HG03066 (cell line): ENCODE data around the gene ATG4D.
A peak's percentile ranks its signal among the peaks of the same experiment; 100 is the strongest.
"Not testable (repeated sequence)": the region's sequence is repeated elsewhere in the genome, so short reads cannot be mapped to it uniquely, and the experiment has no call there.

Source experiments
- ATAC-seq: cut with Tn5 transposase; IDR thresholded peaks from one replicate; pipeline ENCODE4 v1.9.1; 2021; ENCODE audit warnings: low read depth; ENCODE audit not compliant: unreplicated experiment

ATG4D gene

GRCh38 chr19:10550336-10550735 is 6.6 kb downstream of the ATG4D start:
- ATAC-seq, result no peak

GRCh38 chr19:10551006-10551405 is 7.3 kb downstream of the ATG4D start:
- not testable (repeated sequence) for ATAC-seq

DNA sequence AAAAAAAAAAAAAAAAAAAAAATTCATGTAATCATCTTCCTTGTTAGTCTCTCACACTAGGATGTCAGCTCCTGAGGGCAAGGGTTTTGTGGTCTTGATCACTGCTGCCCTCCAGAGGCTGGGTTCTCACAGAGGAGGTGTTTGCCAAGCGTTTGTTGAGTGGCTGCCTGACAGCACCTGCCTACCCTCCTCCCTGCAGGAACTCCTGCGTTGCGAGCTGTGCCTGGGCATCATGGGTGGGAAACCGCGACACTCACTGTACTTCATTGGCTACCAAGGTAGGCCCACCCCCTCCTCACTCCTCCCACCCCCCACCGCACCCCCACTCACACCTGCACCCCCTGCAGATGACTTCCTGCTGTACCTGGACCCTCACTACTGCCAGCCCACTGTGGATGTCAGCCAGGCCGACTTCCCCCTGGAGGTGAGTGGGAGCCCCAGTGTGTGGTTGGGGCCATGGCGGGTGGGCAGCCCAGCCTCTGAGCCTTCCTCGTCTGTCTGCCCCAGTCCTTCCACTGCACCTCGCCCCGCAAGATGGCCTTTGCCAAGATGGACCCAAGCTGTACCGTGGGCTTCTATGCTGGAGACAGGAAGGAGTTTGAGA is 8.1 kb downstream of the ATG4D start:
- no peak for ATAC-seq

- ATAC-seq, result no peak
Measured at GRCh38 chr19:10552510-10553053, 8.9 kb downstream of the ATG4D start.

GRCh38 chr19:10553087-10553667 is 9.5 kb downstream of the ATG4D start:
- ATAC-seq, result no peak

DNA sequence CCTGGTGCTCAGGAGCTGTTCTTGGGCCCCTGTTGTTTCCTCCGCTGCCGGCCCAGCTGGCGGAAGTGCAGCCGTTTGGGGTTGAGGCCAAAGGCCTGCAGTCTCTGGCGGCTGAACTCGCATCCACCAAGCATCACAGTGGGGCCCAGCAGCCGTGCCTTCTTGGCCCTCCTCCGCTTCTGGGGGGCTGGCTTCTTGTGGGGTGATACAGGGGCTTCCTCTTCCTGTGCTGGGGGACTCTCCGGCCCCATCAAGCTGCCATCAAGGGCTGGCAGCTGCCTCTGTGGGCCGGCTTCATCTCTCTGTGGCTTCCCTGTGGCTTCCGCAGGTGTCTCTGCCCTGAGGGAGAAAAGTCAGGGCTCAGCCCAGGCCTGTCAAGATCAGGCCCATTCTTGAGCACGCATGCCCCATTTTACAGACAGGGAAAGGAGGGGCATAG is 10.3 kb downstream of the ATG4D start:
- no peak for ATAC-seq

DNA sequence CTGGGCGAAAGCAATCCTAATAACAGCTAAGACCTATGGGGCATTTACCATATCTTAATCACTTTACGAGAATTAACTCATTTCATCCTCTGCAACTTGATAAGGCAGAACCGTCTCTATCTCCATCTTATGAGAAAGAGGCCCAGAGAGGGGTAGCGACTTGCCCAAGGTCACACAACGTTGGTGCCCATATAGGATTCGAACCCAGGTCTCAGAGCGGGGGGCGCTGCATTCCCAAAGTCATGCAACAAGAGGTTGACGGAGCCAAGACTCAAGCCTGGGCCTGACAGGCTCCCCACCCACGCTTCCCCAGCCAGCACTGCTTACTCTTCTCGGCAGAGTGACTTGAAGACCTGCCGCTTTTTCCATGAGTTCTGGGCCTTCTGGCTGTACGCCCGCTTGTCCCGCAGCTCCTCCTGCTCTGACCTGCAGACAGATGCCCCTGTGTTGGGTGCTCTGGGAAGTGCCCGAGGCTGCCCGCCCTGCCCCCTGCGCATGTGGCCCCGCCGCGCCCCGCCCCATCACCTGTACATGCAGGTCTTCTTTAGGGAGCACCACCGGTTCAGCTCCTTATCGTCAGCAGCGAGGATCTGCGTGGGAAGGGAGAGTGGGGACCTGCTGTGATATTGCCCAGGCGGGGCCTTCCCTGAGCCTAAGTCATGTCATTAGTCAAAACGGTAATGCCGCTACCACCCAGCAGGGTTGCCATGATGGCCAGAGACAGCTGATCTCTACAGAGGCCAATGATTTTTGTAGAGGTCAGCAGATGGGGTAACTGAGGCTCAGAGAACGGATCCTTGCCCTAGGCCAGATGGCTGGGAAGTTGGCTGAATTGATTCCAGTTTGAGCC is 11.3 kb downstream of the ATG4D start:
- ATAC-seq, result no peak

GRCh38 chr19:10555610-10555973 is 11.9 kb downstream of the ATG4D start:
- no peak for ATAC-seq

DNA sequence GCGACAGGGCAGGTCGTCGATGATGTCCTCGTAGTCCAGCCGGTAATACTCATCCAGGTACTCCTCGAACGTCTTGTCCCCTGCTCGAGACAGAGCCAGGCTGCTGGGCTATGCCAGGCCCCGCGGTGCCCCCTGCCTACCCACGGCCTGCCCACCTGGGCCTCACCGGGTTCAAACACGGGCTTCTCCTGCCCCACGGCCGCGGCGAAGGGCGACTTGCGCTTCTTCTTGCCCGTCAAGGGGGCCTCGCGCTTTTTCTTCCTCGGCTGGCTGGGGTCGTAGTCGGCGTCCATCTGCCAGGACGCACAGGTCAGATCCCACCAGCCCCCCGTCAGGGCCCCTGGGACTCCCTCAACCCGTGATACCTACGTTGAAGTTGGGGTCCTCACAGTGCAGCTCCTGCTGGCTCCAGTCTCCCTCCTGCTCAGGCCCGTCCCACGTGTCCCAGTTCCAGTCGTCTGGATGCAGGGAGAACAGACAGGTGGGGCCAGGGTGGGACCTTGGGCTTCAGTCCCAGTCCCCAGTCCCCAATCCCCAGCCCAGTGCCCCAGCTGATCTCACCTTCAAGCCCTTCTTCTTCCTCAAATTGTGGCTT is 14.0 kb downstream of the ATG4D start:
- no peak for ATAC-seq

DNA sequence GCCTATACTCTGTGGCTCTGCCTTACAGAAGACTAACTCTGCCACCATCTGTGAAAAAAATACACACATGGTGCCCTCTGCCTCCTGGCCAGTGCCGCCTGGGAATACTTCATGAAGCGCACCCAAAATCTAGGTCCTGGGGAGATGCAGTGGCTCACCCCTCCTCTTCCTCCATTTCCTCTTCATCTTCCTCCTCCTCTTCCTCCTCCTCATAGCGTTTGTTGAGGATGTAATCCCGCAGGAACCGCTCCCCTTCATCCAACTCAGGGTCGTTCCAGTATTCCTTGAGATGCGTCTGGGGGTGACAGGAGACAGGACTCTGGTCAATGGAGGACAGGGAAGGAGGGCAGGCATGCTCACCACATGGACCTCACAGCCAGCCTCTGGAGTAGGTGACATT is 16.4 kb downstream of the ATG4D start:
- ATAC-seq, result no peak

DNA sequence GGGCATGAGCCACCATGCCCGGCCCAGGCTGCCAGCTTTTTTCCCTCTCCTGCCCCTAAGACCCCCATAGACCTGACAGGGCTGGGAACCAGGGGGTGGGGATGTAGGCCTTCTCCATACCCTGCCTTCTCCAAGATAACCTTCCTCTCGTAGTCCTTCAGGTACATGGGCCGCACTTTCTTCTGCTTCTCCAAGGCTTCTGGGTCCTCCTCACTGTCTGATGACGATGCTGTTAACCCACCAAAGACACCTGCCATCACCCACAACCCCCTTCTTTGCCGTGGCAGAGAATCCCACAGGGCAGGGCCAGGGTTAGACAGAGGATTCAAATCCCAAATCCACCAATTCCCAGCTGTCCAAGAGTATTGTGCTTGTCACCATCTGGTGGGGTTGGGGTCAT is 18.9 kb downstream of the ATG4D start:
- no peak for ATAC-seq

DNA sequence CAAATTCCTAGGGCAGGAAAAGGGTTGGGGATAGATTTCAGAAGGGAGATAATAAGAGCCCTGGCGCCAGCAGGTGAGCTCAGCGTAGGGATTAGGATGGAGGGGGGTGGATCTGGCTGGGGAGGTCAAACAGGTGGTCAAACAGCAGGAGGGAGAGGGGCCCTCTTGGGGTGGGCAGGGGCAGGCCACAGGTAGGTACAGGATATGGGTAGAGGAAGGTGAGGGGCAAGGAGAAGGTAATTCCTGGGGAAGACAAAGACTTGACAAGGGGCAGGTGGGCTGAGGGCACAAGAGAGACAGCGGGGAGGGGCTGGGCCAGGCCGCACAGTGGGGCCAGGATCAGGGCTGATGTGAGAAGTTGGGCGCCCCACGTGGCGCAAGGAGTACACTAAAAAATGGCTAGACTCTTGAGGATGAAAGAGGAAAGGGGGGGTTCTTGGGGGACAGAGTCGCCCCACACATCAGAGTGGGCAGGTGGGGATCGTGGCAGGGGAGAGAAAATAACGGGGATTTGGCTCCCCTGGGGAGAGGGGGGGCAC is 21.4 kb downstream of the ATG4D start:
- no peak for ATAC-seq

GRCh38 chr19:10565567-10566407 is 22.1 kb downstream of the ATG4D start, which contains the start of gene KRI1:
Gene KRI1, minus strand, starts transcription at chr19:10566010. Its CDS starts 11 bp downstream, at chr19:10565999.
- peak; percentile 40 for ATAC-seq

- no peak for ATAC-seq
Measured at GRCh38 chr19:10566408-10566657, 22.6 kb downstream of the ATG4D start.

GRCh38 chr19:10566658-10567410 is 23.1 kb downstream of the ATG4D start:
- ATAC-seq, result no peak

GRCh38 chr19:10567656-10568055 is 24.0 kb downstream of the ATG4D start:
- no peak for ATAC-seq

DNA sequence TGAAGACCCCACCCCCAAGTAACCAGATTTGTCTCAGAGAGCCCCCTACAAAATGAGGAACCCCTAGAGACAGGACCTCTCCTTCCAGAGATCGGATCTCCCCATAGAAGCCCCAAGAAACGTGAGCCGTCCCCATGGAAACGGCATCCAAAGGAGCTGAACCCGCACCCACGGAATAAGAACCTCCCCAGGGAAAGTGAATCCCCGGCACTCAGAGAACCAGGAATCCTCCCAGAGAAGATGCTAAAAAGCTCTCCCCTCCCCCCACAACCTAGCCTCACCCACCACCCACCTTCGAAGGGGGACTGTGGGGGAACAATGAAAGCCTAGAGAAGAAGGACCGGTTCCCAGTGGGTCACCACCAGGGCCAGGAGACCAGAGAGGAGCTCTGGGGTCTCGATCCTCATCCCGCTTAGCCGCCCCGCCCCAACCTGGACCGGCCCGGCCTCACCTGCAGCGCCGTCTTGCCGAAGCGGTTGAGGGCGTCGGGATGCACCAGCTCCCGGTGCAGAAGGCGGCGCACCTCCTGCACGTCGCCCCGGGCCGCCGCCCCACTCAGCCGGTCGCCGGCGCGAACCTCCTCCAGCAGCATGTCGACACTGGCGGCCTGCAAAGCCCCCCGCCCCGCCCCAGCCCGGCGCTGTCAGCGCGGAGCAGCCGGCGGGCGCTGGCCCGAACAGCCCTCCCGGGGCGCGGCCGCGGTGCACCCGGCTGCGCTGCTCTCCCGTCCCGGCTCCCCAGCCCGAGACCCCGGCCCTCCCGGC is 24.5 kb downstream of the ATG4D start:
- no peak for ATAC-seq

GRCh38 chr19:10568826-10569651 is 25.3 kb downstream of the ATG4D start, which contains the start of gene CDKN2D:
Gene CDKN2D, minus strand, starts transcription at chr19:10568979. Its CDS starts 326 bp downstream, at chr19:10568653.
- peak; percentile 51 for ATAC-seq
